SU-DHL-6 (cell line): Measurements from ENCODE around the gene CFAP54.

ENCODE experiments used
- EZH2phosphoT487 ChIP-seq: fragments of 200-600 bp; sonication (generic), shearing (Covaris generic); conservative IDR thresholded peaks from 2 replicates; pipeline ENCODE4 v1.6.1; 2018; ENCODE audit warnings: mild to moderate bottlenecking, antibody characterized with exemption, low read length, moderate library complexity, mixed read lengths
- TF ChIP-seq, protein P1 (sequence below): fragments of 200-600 bp; sonication (generic); IDR thresholded peaks from one replicate; pipeline ENCODE4 v1.5.1; 2017; ENCODE audit warnings: antibody characterized with exemption, mild to moderate bottlenecking, low read length, moderate library complexity; ENCODE audit not compliant: insufficient read depth, poor library complexity, severe bottlenecking

DNA sequence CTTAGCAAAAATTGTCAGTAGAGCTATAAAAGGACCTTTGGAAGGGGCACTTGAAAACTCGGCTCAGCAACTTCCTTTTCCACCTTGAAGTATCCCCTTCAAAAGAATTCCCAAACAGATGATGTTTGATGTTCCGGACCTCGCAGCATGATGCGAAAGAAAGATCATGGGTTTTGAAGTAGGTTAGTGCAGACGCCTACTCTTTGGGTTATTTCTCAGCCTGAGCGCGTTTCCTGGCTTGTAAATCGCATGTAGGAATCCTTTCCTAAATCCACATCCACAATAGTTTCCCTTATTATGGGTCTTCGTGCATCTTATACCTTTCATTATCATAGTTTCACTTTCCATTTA is 417.1 kb downstream of the CFAP54 start:
- TF ChIP-seq EZH2phosphoT487: no peak
- TF ChIP-seq, protein P1, sequence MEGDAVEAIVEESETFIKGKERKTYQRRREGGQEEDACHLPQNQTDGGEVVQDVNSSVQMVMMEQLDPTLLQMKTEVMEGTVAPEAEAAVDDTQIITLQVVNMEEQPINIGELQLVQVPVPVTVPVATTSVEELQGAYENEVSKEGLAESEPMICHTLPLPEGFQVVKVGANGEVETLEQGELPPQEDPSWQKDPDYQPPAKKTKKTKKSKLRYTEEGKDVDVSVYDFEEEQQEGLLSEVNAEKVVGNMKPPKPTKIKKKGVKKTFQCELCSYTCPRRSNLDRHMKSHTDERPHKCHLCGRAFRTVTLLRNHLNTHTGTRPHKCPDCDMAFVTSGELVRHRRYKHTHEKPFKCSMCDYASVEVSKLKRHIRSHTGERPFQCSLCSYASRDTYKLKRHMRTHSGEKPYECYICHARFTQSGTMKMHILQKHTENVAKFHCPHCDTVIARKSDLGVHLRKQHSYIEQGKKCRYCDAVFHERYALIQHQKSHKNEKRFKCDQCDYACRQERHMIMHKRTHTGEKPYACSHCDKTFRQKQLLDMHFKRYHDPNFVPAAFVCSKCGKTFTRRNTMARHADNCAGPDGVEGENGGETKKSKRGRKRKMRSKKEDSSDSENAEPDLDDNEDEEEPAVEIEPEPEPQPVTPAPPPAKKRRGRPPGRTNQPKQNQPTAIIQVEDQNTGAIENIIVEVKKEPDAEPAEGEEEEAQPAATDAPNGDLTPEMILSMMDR: no peak
